HUES48 (cell line): Measurements from ENCODE around the gene HES6.

ENCODE experiments used
- H3K27ac ChIP-seq: one replicate; pipeline ENCODE4 v1.7.0; 2013; ENCODE audit warnings: low read depth, low read length, inconsistent platforms
- H3K27me3 ChIP-seq: 2 replicates; pipeline ENCODE4 v1.6.1; 2013; ENCODE audit warnings: mild to moderate bottlenecking, low read length; ENCODE audit not compliant: control insufficient read depth, insufficient read depth
- H3K36me3 ChIP-seq: 2 replicates; pipeline ENCODE4 v1.6.1; 2013; ENCODE audit warnings: low read length; ENCODE audit not compliant: control insufficient read depth, insufficient read depth
- H3K4me1 ChIP-seq: 2 replicates; pipeline ENCODE4 v1.6.1; 2013; ENCODE audit warnings: mild to moderate bottlenecking, low read length; ENCODE audit not compliant: control insufficient read depth, insufficient read depth
- H3K4me3 ChIP-seq: 2 replicates; pipeline ENCODE4 v1.5.1; 2013; ENCODE audit warnings: mild to moderate bottlenecking, low read depth, low read length
- H3K9ac ChIP-seq: 2 replicates; pipeline ENCODE4 v1.6.1; 2013; ENCODE audit warnings: mild to moderate bottlenecking, low read depth, low read length, moderate library complexity
- H3K9me3 ChIP-seq: 2 replicates; pipeline ENCODE4 v1.6.1; 2013; ENCODE audit warnings: low read length; ENCODE audit not compliant: control insufficient read depth, insufficient read depth

HES6 gene

DNA sequence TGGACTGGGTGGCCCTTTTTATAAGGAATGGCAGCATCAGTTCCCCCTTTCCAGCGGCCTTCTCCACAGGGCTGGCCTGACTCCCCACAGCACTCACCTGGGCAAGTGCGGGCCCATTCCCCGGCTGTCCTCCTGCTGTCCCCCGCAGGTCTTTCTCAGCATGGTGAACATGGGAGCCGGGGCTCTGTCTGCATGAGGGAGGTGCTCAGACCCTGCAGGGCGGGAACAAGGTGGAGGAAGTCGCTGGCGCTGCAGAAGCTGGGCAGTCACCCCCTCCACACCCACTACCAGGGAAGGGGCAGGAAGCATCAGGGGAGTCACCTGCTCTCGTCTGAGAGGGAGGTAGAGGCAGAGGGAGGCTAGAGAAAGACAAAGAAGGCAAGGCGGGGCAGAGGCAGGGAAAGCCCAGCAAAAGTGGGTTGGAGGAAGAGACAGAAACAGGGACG, 12.2 kb downstream of the HES6 start:
- Histone ChIP-seq H3K9me3 (no peaks in the 10 kb centered on the region), H3K36me3 (no peaks in the 10 kb centered on the region), H3K27ac (no peak overlapping the region), H3K4me3 (no peak overlapping the region), H3K27me3 (peaks cover 31% of the 10 kb centered on the region), H3K4me1 (no peaks in the 10 kb centered on the region), H3K9ac (no peak overlapping the region)

DNA sequence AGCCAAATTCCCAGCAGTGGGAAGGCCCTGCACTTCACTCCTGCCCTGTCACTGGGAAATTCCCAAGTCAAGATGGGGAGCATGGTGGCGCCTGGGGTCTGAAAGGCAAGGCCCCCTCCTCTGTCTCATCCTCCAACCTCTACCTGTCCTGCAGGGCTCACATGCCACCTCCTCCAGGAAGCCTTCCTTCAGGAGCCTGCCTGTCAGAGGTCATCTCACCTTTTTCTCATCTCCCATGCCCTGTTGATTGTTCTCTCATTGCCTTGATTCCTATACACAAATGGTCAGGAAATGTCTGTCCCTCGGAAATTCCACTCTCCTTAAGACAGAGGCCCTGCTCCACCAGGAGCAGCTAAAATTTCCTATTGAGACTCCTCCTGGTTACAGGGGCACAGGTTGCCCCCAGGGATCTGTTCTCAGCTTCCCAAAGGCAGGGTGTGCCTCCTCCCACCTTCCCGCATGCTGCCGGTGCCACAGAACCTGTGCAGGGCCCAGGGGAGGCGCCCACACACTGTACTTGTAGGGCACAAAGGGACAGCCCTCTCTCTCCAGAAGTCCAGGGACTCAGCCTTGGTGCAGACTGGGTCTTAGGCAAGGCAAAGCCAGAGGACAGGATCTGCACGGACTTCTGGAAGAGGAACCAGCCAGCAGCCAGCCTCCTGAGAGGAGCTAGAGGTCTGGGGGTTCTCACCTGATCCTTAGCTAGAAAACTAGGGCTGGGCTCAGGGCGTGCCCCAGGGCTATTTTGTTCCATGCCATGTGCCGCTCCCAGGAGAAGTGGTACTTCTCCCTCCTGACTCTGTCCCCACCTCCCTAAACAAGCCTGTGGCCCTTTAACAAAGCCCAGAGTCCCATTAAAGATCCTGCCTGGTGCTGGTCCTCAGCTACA, 12.9 kb downstream of the HES6 start:
- H3K9ac ChIP-seq, result no peak overlapping the region
- H3K4me3 ChIP-seq, result no peak overlapping the region
- H3K4me1 ChIP-seq, result no peaks in the 10 kb centered on the region
- H3K36me3 ChIP-seq, result no peaks in the 10 kb centered on the region
- no peaks in the 10 kb centered on the region for H3K9me3 ChIP-seq
- peaks cover 31% of the 10 kb centered on the region for H3K27me3 ChIP-seq
- H3K27ac ChIP-seq, result no peak overlapping the region

DNA sequence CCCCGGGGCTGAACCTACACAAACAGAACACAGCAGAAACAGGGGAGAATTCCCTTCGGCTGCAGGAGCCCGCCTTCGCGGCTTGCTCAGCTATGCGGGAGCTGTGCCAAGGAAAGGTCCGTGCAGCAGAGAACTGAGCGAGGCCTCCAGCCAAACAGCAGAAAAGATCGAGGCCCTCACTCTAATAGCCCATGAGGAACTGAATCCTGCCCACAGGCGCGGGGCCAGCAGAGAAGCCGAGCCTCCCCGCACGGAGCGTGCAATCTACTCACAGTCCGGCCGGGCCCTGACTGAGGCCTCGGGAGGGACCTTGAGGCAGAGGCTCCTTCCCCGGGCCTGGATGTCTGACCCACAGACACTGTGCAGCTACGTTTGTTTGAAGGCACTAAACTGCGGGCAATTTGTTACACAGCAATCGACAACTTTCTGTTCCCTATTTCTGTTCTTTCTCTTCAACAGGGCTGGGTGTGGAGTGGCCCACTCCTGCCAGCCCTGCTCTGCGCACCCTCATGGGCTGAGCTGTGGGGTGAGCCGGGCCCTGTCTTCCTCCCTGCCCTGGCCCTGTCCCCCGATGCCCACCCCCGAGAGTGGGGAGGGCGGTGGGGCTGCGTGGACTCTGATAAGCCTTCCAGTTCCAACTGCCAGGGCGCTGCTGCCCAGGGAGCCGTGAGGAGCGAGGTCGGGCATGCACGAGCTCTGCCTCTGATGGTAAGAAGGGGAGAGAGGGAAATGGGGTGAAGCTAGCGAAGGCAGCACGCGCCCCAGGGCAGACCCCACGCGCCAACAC, 13.7 kb downstream of the HES6 start:
- Histone ChIP-seq H3K27me3 (peaks cover 28% of the 10 kb centered on the region), H3K9me3 (no peaks in the 10 kb centered on the region), H3K36me3 (no peaks in the 10 kb centered on the region), H3K9ac (no peak overlapping the region), H3K4me1 (no peaks in the 10 kb centered on the region), H3K27ac (no peak overlapping the region), H3K4me3 (no peak overlapping the region)

DNA sequence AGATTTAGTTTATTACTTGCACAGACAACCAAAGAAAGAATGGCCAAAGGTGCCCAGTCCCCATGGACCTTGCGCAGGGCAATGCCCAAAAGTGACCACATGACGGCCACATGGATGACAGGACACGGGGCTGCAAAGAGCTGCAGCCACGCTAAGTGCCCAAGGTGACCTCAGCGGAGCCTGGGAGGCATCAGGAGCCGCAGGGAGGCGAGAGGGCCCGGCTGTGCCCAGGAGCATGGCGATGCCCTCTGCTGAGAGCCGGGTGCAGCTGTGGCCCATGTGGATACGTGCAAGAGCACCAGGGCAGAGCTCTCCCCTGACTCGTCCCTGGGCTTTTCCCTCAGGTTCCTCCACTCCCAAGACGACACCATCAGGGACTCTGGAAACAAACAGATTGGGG, 14.7 kb downstream of the HES6 start:
- no peak overlapping the region for H3K4me3 ChIP-seq

DNA sequence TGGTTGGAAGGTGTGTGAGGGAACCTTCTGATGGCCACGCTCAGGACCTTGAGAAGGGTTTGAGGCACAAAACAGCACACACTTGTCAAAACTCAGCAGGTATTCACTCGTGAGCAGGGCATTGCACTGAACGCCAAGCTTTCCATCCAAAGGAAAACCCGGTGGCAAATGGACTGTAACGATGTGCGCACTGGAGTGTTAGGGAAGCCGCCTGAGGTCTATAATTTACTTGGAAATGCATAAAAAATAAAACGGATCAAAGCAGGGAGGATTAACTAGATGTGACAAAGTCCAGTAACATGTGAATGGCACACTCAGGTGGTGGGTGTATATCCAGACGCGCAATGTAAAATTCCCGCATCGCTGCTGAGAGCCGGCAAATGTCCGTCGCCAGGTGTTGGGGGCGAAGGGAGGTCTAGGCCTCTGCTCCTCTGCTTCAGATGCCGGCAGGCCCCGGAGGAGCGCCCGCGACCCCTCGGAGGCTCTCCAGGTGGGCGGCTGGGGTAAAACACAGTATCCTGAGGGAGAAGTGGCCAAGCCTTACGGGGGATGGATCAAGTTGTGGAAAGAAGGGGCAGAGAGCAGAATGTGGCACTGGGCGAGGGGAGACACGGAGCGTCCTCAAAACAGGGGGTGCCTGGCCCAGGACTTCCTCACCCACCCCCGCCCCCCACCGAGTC, 15.3 kb downstream of the HES6 start:
- H3K9ac ChIP-seq, result no peak overlapping the region
- H3K4me3 ChIP-seq, result no peak overlapping the region
- no peaks in the 10 kb centered on the region for H3K36me3 ChIP-seq

More for the DNA sequence above, 14.7 kb downstream of the HES6 start:
- Histone ChIP-seq H3K36me3 (no peaks in the 10 kb centered on the region), H3K27me3 (peaks cover 18% of the 10 kb centered on the region), H3K4me1 (no peaks in the 10 kb centered on the region), H3K9me3 (no peaks in the 10 kb centered on the region), H3K9ac (no peak overlapping the region), H3K27ac (no peak overlapping the region)

DNA sequence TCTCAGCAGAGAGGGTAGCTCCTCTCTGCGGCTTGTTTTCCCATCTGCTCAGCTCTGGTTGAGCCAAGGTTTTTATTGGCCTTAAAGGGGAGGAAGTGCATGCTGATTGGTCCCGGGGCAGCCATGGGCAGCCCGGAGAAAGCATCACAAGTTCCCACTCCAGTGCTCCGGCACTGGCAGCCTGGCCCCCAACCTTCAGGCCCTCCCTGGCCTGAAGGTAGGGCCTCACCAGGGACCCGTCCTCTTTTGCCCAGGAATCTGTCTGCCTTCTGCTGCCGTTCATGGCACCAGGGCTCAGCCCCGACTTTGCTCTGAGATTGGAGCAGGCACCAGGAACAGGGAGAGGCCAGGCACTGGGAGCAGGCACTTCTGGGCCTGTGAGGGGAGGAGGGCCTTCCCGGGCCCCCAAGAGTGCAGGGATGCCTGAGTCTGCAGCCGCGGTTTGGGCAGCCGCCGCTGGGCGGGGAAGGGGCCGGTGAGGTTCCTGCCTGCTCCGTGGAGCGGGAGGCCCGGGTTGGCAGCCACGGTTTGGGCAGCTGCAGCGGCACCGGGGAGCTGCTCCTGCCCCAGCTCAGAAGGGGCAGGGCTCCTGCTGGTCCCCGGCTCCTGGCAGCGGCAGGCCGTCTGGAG, 18.8 kb downstream of the HES6 start:
- H3K27me3 ChIP-seq, result no peaks in the 10 kb centered on the region

More for the DNA sequence above, 15.3 kb downstream of the HES6 start:
- Histone ChIP-seq H3K27ac (no peak overlapping the region), H3K4me1 (no peaks in the 10 kb centered on the region), H3K27me3 (peaks cover 12% of the 10 kb centered on the region), H3K9me3 (no peaks in the 10 kb centered on the region)

DNA sequence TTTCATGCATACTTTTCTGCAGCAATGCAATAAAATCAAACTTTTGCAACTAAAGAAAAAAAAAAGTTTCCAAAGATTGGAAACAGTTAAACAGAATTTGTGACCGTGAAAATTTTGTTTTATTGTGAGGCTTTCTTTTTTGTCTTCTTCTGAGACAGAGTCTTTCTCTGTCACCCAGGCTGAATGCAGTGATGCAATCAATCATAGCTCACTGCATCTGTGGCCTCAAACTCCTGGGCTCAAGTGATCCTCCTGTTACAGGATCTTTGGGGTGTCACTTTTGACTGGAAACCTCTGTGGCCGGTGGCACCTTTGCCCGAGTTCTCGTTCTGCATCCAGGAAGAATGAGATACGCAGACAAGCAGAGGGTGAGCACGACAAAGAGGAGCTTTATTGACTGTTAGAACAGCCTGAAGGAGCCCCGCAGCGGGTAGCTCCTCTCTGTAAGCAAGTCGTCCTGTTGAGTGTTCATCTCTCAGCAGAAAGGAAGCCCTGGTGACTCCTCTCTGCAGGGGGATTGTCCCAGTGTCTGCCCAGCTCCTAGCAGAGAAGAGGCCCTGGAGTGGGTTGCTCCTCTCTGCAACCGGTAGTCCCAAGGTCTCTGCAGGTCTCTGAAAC, 19.5 kb downstream of the HES6 start:
- H3K27ac ChIP-seq, result no peak overlapping the region
- H3K9ac ChIP-seq, result no peak overlapping the region
- H3K4me3 ChIP-seq, result no peak overlapping the region
- H3K9me3 ChIP-seq, result no peaks in the 10 kb centered on the region
- no peaks in the 10 kb centered on the region for H3K27me3 ChIP-seq
- no peaks in the 10 kb centered on the region for H3K36me3 ChIP-seq
- no peaks in the 10 kb centered on the region for H3K4me1 ChIP-seq

More for the DNA sequence above, 18.8 kb downstream of the HES6 start:
- Histone ChIP-seq H3K36me3 (no peaks in the 10 kb centered on the region), H3K9me3 (no peaks in the 10 kb centered on the region), H3K4me3 (no peak overlapping the region), H3K27ac (no peak overlapping the region), H3K9ac (no peak overlapping the region), H3K4me1 (no peaks in the 10 kb centered on the region)

DNA sequence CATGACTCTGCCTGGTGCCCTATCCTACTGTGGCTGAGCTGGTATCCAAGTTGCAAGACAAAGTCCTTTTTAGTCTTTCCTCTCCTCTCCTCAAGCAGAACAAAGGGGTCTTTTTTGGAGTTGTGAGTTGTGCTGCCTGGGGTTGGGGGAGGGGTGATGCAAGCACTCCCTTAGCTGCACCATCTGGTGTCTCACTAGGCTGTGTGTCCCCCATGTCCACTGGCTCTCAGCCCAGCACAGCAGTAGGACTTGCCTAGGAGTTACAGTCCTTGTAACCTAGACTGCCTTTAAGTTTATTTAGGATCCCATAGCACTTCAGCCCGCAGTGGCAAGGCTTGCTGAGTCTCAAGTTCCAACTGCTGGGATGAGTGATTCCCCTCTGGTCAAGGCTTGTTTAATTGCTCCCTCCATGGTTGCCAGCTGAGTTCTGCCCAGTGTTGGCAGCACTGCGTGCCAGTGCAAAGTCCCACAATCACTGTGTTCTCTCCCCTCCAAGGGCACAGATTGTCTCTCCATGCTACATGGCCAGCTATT, 23.1 kb downstream of the HES6 start:
- H3K4me1 ChIP-seq, result no peaks in the 10 kb centered on the region
- no peaks in the 10 kb centered on the region for H3K36me3 ChIP-seq
- no peaks in the 10 kb centered on the region for H3K27me3 ChIP-seq
- no peaks in the 10 kb centered on the region for H3K9me3 ChIP-seq
- H3K9ac ChIP-seq, result no peak overlapping the region
- no peak overlapping the region for H3K4me3 ChIP-seq
- H3K27ac ChIP-seq, result no peak overlapping the region

DNA sequence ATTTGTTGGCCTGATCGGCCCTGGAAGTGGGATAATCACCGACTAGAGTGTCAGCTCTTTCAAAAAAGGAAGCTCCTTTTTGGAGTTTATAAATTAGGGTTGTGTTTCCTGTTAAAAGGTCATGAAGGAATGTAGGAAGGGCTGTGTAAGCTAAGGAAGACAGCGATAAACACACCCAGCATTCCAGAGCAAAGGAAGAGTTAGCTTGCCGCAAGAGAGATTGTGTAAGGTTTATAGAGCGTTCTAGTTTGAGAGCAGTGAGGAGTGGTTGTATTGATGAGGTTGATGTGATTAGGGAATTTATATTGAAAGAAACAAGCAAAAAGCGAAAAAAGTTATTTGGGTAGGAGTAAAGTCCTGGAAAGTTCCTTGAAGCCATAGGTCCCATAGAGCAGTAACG, 32.8 kb downstream of the HES6 start:
- H3K9me3 ChIP-seq, result no peaks in the 10 kb centered on the region
- H3K27ac ChIP-seq, result no peak overlapping the region
- H3K4me1 ChIP-seq, result peaks cover 4% of the 10 kb centered on the region; the same call in 1 of the 2 replicates
- no peak overlapping the region for H3K4me3 ChIP-seq
- no peaks in the 10 kb centered on the region for H3K36me3 ChIP-seq
- H3K9ac ChIP-seq, result no peak overlapping the region
- peaks cover 15% of the 10 kb centered on the region for H3K27me3 ChIP-seq
